ENCODE results near the gene ANKRD10. TPM values are rescaled to one million over a fixed set of nuclear protein-coding genes. Genes with fewer than 3 reads are reported as not detected.

The ANKRD10 gene
- total RNA-seq, 2 experiments from 2014 or later = 65.1 to 91.8 TPM

DNA sequence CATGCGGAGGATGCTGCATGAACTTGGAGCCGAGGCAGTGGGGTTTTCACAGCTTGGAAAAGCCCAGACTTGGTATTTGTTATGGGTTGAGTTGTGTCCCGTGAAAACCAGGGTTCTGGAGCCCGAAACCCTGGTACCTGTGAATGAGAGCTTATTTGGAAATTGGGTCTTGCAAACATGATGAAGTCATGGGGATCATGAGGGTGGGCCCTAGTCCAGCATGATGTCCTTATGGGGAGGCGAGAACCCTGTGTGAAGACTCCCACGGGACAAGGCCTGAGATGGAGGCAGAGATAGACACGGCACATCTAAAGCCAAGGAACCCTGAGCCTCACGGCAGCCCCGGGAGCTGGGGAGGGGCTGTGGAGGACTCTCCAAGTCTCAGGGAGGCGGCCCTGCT, 82.3 kb downstream of the ANKRD10 start:
- Mint-ChIP-seq H3K4me1 (no peaks in the 10 kb centered on the region), H3K27me3 (peaks cover 2% of the 10 kb centered on the region), H3K27ac (no peak overlapping the region), H3K36me3 (ENCODE audit: low read depth) (no peaks in the 10 kb centered on the region), H3K9me3 (ENCODE audit: low read depth) (no peaks in the 10 kb centered on the region), H3K4me3 (no peak overlapping the region)
- ATAC-seq = no peak
- intact Hi-C loops (cut with DNase I, micrococcal nuclease) = no loop called here
- DNase-seq = no peak
- ChIA-PET CTCF (interaction anchor here (0.5 kb wide), 1 partner anchor 13 kb away, joined by 4 read pairs; no protein-coding TSS in a partner anchor), POLR2A (no interaction called here)

DNA sequence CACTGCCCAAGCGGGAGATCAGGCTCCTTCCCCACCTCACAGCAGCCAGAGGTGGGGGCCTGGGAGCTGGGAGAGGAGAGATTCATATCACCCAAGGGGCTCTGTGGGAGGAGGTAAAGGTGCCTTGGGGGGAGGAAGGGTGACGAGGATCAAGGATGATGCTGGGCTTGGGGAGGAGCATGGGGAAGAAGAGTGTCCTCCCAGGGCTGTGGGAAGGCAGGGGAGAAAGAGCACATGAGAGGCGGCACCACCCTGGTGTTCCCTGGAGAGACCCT, 82.7 kb downstream of the ANKRD10 start:
- Mint-ChIP-seq H3K4me1 (no peaks in the 10 kb centered on the region), H3K4me3 (no peak overlapping the region), H3K27me3 (peaks cover 2% of the 10 kb centered on the region), H3K27ac (no peak overlapping the region), H3K9me3 (ENCODE audit: low read depth) (no peaks in the 10 kb centered on the region), H3K36me3 (ENCODE audit: low read depth) (no peaks in the 10 kb centered on the region)
- POLR2A ChIA-PET = no interaction called here
- DNase-seq = no peak
- CTCF ChIA-PET = interaction anchor here (0.5 kb wide), 1 partner anchor 14 kb away, joined by 4 read pairs; no protein-coding TSS in a partner anchor
- intact Hi-C loops (cut with DNase I, micrococcal nuclease) = no loop called here
- ATAC-seq = no peak

DNA sequence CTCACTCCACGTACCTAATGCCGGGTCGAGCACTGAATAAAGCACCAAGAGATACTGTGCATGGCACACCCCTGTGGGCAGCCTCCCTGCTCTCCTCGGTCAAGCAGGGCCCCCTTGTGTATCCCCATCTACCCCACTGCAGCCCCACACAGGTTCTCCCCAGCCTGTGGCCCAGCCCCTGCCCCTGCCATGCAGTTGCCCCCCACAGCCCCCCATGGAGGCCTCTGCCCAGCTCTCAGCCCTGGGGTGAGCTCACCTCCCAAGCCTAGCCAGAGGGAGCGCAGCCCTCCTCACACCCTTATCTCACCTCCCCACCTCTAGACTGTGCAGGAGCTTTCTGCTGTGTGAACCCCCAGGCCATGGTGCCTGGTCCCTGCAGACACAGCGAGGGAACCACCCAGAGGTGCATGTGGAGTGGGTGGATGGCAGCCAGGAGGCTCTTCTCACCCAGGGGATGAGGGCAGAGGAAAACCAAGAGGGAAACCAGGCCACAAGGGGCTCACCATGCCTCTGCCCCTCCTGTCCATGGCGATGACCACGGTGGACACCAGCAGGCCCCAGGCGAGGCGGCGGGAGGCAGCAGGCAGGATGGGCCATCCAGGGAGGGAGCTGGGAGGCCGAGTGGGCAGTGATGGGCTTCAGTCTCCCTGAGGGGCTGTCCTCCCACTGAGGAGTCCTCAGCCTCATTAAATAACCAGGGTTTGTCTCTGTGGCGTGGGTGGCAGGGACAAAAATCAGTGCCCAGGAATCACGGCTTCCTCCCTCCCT, 83.2 kb downstream of the ANKRD10 start:
- H3K4me3 Mint-ChIP-seq = no peak overlapping the region
- H3K36me3 Mint-ChIP-seq (ENCODE audit: low read depth) = no peaks in the 10 kb centered on the region
- intact Hi-C loops (cut with DNase I, micrococcal nuclease) = no loop called here
- H3K27me3 Mint-ChIP-seq = peaks cover 2% of the 10 kb centered on the region
- ChIA-PET POLR2A (no interaction called here), CTCF (no interaction called here)
- no peak overlapping the region for H3K27ac Mint-ChIP-seq
- no peaks in the 10 kb centered on the region for H3K4me1 Mint-ChIP-seq
- no peaks in the 10 kb centered on the region for H3K9me3 Mint-ChIP-seq (ENCODE audit: low read depth)
- DNase-seq = no peak
- ATAC-seq = no peak

DNA sequence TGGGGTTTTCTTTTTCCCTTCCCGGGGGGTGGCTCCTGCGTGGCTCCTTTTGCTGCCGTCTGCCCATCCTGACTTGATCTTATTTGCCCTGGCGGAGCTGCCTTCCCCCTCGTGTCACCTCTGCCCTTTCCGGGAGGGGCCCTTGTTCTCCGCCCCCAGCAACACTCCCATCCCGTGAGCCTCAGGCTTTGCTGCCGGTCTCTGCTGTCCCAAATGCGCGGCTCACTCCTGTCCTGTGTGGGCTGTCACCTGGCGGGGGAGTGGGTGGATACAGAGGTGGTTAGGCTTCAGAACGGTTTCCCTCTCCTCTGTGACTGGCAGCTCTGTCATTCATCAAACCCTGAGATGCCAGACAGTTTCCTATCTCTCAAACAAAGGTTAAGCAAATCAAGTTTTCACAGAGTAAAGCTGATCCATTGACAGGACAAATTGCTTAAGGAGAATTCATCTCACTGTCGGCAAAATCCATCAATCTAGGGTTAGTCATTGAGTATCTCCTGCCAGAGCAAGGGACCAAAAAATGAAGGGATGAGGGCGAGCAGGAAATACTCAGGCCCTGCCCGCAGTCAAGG, 84.0 kb downstream of the ANKRD10 start:
- Mint-ChIP-seq H3K4me1 (no peaks in the 10 kb centered on the region), H3K4me3 (no peak overlapping the region), H3K27ac (no peak overlapping the region), H3K27me3 (peaks cover 2% of the 10 kb centered on the region), H3K9me3 (ENCODE audit: low read depth) (no peaks in the 10 kb centered on the region), H3K36me3 (ENCODE audit: low read depth) (no peaks in the 10 kb centered on the region)
- DNase-seq (no peak), ATAC-seq (no peak)
- POLR2A ChIA-PET = no interaction called here
- CTCF ChIA-PET = no interaction called here
- intact Hi-C loops (cut with DNase I, micrococcal nuclease) = no loop called here

DNA sequence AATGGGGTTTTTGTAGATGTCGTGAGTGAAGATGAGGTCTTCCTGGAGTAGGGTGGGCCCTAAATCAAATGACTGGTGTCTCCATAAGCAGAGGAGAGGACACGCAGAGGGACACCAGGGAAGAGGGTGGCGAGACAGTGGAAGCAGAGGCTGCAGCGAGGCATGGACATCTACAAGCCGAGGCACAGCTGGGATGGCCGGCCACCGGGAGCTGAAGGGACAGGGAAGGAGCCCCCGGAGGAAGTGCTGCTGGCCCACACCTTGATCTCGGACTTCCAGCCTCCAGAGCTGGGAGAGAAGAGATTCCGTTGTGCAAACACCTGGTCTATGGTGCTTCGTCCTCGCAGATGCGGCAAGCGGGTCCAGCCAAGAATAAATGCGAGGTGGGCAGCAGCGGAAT, 84.5 kb downstream of the ANKRD10 start:
- CTCF ChIA-PET = interaction anchor here (0.7 kb wide), 1 partner anchor 31 kb away, joined by 5 read pairs; no protein-coding TSS in a partner anchor
- H3K36me3 Mint-ChIP-seq (ENCODE audit: low read depth) = no peaks in the 10 kb centered on the region
- H3K9me3 Mint-ChIP-seq (ENCODE audit: low read depth) = no peaks in the 10 kb centered on the region
- H3K4me1 Mint-ChIP-seq = no peaks in the 10 kb centered on the region
- DNase-seq (no peak), ATAC-seq (no peak)
- POLR2A ChIA-PET = no interaction called here
- no peak overlapping the region for H3K4me3 Mint-ChIP-seq
- peaks cover 2% of the 10 kb centered on the region for H3K27me3 Mint-ChIP-seq
- H3K27ac Mint-ChIP-seq = no peak overlapping the region
- intact Hi-C loops (cut with DNase I, micrococcal nuclease) = no loop called here

DNA sequence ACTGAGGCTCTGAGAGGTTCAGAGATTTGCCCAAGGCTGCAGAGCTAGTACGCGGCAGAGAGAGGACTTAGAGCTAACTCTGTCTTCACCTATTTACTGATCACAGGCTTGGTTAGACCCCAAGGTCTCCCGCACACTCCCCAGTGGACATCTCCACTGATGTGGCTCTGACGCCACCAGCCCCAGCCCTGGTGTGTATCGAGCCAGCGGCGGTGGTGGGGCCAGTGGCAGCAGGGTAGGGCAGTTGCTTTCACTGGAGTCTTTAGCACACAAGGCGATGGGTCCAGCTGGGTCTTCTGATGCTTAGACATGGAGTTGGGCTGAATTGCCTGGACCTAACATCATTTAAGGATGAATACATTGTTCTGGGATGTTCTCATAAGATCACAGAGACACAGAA, 85.4 kb downstream of the ANKRD10 start:
- DNase-seq = no peak
- Mint-ChIP-seq H3K36me3 (ENCODE audit: low read depth) (no peaks in the 10 kb centered on the region), H3K4me1 (no peaks in the 10 kb centered on the region), H3K27ac (no peak overlapping the region), H3K9me3 (ENCODE audit: low read depth) (no peaks in the 10 kb centered on the region), H3K4me3 (no peak overlapping the region), H3K27me3 (peaks cover 2% of the 10 kb centered on the region)
- no peak for ATAC-seq
- intact Hi-C loops (cut with DNase I, micrococcal nuclease) = no loop called here
- POLR2A ChIA-PET = no interaction called here
- CTCF ChIA-PET = no interaction called here

DNA sequence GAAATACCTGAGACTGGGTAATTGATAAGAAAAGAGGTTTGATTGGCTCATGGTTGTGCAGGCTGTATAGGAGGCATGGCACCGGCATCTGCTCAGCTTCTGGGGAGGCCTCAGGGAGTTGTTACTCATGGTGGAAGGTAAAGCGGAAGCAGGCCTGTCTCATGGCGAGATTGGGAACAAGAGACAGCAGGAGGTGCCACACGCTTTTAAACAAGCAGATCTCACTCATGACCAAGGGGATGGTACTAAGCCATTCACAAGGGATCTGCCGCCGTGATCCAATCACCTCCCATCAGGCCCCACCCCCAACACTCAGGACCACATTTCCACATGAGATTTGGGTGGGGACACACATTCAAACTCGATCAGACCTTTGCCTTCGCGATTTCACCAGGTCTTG, 86.2 kb downstream of the ANKRD10 start:
- POLR2A ChIA-PET = no interaction called here
- no peaks in the 10 kb centered on the region for H3K36me3 Mint-ChIP-seq (ENCODE audit: low read depth)

More for the DNA sequence above, 86.2 kb downstream of the ANKRD10 start:
- no peak for ATAC-seq
- peaks cover 2% of the 10 kb centered on the region for H3K27me3 Mint-ChIP-seq
- no peak for DNase-seq
- no peaks in the 10 kb centered on the region for H3K4me1 Mint-ChIP-seq
- H3K4me3 Mint-ChIP-seq = no peak overlapping the region
- no peaks in the 10 kb centered on the region for H3K9me3 Mint-ChIP-seq (ENCODE audit: low read depth)
- intact Hi-C loops (cut with DNase I, micrococcal nuclease) = no loop called here
- CTCF ChIA-PET = no interaction called here
- H3K27ac Mint-ChIP-seq = no peak overlapping the region

Other genes starting within 250 kb of the ANKRD10 start
- gene CARS2, start 209.0 kb downstream of the ANKRD10 start, total RNA-seq = 10 to 100 TPM; 52.1 to 55.8 TPM
- gene ING1, start 201.4 kb downstream of the ANKRD10 start, total RNA-seq = 10 to 100 TPM; 19.6 to 19.7 TPM
- gene ARHGEF7, start 200.2 kb upstream of the ANKRD10 start, total RNA-seq = 10 to 100 TPM; 66.9 to 70.2 TPM

Data from activated CD4-positive, alpha-beta T cell treated with anti-CD3 and anti-CD28 coated beads for 36 hours (primary cell).